Mesenchymal stem cell (in vitro differentiated cells and primary cell): ENCODE data around the gene GADD45B.
A peak's percentile ranks its signal among the peaks of the same experiment; 100 is the strongest.

Experiments used
- DNase-seq: peaks from one replicate; pipeline ENCODE4 v3.0.0-alpha.2; 2013
- H2AFZ ChIP-seq: one replicate; pipeline ENCODE4 v1.6.1; 2013; ENCODE audit warnings: low read depth, mild to moderate bottlenecking, control low read depth, inconsistent platforms, low read length, moderate library complexity
- H2AK5ac ChIP-seq: 2 replicates; pipeline ENCODE4 v1.6.1; 2013; ENCODE audit warnings: low read length, moderate library complexity, mild to moderate bottlenecking, inconsistent platforms; ENCODE audit not compliant: severe bottlenecking
- H2BK120ac ChIP-seq: one replicate; pipeline ENCODE4 v1.6.1; 2013; ENCODE audit warnings: low read depth, mild to moderate bottlenecking, inconsistent platforms, low read length, moderate library complexity
- H2BK12ac ChIP-seq, 2 experiments: one replicate each; pipeline ENCODE4 v1.6.1; 2013; ENCODE audit warnings: inconsistent platforms in 2 of 2, low read length in 2 of 2, mild to moderate bottlenecking in 2 of 2, moderate library complexity in 2 of 2, control low read depth in 1 of 2
- H2BK15ac ChIP-seq: one replicate; pipeline ENCODE4 v1.6.1; 2013; ENCODE audit warnings: mild to moderate bottlenecking, low read depth, inconsistent platforms; ENCODE audit not compliant: poor library complexity, severe bottlenecking
- H2BK5ac ChIP-seq: 2 replicates; pipeline ENCODE4 v1.6.1; 2013; ENCODE audit warnings: low read depth, mild to moderate bottlenecking, low read length, control low read depth, inconsistent platforms; ENCODE audit not compliant: poor library complexity, severe bottlenecking
- H3K14ac ChIP-seq, 2 experiments: one replicate each; pipeline ENCODE4 v1.6.1; 2013; ENCODE audit warnings: inconsistent platforms in 2 of 2, low read length in 2 of 2, control low read depth in 1 of 2, mild to moderate bottlenecking in 1 of 2, moderate library complexity in 1 of 2
- H3K18ac ChIP-seq, 2 experiments: one replicate each; pipeline ENCODE4 v1.6.1; 2013; ENCODE audit warnings: inconsistent platforms in 2 of 2, low read length in 2 of 2, control low read depth in 1 of 2, low read depth in 1 of 2, mild to moderate bottlenecking in 1 of 2
- H3K23ac ChIP-seq, 2 experiments: one replicate each; pipeline ENCODE4 v1.6.1; 2013; ENCODE audit warnings: inconsistent platforms in 2 of 2, low read length in 2 of 2, mild to moderate bottlenecking in 2 of 2, moderate library complexity in 2 of 2, control low read depth in 1 of 2
- H3K27ac ChIP-seq: 2 replicates; pipeline ENCODE4 v1.5.1; 2013; ENCODE audit warnings: mild to moderate bottlenecking, moderate library complexity, low read length, control low read depth, inconsistent platforms; ENCODE audit not compliant: poor library complexity, severe bottlenecking
- H3K27me3 ChIP-seq, 2 experiments: 2 replicates each; pipeline versions ENCODE4 v1.6.1 to v1.7.0; 2013; ENCODE audit warnings: low read length in 2 of 2, mild to moderate bottlenecking in 2 of 2, moderate library complexity in 2 of 2, control low read depth in 1 of 2, inconsistent platforms in 1 of 2; ENCODE audit not compliant: control insufficient read depth in 1 of 2, insufficient read depth in 1 of 2
- H3K36me3 ChIP-seq, 2 experiments: 2 replicates each; pipeline versions ENCODE4 v1.6.1 to v1.7.0; 2013; ENCODE audit warnings: low read length in 2 of 2, control low read depth in 1 of 2, inconsistent platforms in 1 of 2, low read depth in 1 of 2, mild to moderate bottlenecking in 1 of 2; ENCODE audit not compliant: insufficient read depth in 2 of 2, control insufficient read depth in 1 of 2
- H3K4ac ChIP-seq, 2 experiments: one replicate each; pipeline ENCODE4 v1.6.1; 2013; ENCODE audit warnings: inconsistent platforms in 2 of 2, low read length in 2 of 2, mild to moderate bottlenecking in 2 of 2, moderate library complexity in 2 of 2, control low read depth in 1 of 2, low read depth in 1 of 2
- H3K4me1 ChIP-seq: 2 replicates; pipeline ENCODE4 v1.6.1; 2013; ENCODE audit warnings: low read depth, low read length, control low read depth; ENCODE audit not compliant: control insufficient read depth, insufficient read depth
- H3K4me2 ChIP-seq: 2 replicates; pipeline ENCODE4 v1.6.1; 2013; ENCODE audit warnings: low read length, mild to moderate bottlenecking, inconsistent platforms; ENCODE audit not compliant: poor library complexity, severe bottlenecking
- H3K4me3 ChIP-seq, 2 experiments: 2 replicates each; pipeline versions ENCODE4 v1.5.1 to v1.7.0; 2013; ENCODE audit warnings: low read length in 2 of 2, mild to moderate bottlenecking in 2 of 2, control low read depth in 1 of 2, low read depth in 1 of 2; ENCODE audit not compliant: insufficient read depth in 1 of 2
- H3K79me1 ChIP-seq: replicated peaks from 2 replicates; pipeline ENCODE4 v1.6.1; 2013; ENCODE audit warnings: mild to moderate bottlenecking, control low read depth, low read length, inconsistent platforms; ENCODE audit not compliant: poor library complexity, severe bottlenecking
- H3K9ac ChIP-seq: 2 replicates; pipeline ENCODE4 v1.7.0; 2013; ENCODE audit warnings: mild to moderate bottlenecking, low read length, moderate library complexity
- H3K9me3 ChIP-seq: 2 replicates; pipeline ENCODE4 v1.7.0; 2013; ENCODE audit warnings: mild to moderate bottlenecking, low read length; ENCODE audit not compliant: control insufficient read depth
- H4K8ac ChIP-seq: one replicate; pipeline ENCODE4 v1.6.1; 2013; ENCODE audit warnings: inconsistent platforms, mild to moderate bottlenecking, low read length, moderate library complexity
- H4K91ac ChIP-seq: one replicate; pipeline ENCODE4 v1.6.1; 2013; ENCODE audit warnings: mild to moderate bottlenecking, low read length, inconsistent platforms
- WGBS: methylation state at CpG from one replicate; pipeline ENCODE4 v1.1.7; 2013; ENCODE audit warnings: mixed read lengths; 5-methylcytosine and 5-hydroxymethylcytosine counted together

GADD45B gene

GRCh38 chr19:2479556-2480194, 3.7 kb downstream of the GADD45B start:
- Histone ChIP-seq H3K9me3 (peaks cover 4% of the 10 kb centered on the region), H3K4ac (no peak overlapping the region), H3K9ac (peak overlapping the region; percentile 92), H2AK5ac (peak overlapping the region; percentile 72), H3K18ac (peak overlapping the region in 1 of 2 experiments; percentile 83), H3K4me3 (peak overlapping the region in 1 of 2 experiments; percentile 99), H2BK15ac (no peak overlapping the region), H3K36me3 (peaks cover 4 to 18% of the 10 kb centered on the region in 2 experiments), H3K27me3 (no peaks in the 10 kb centered on the region), H2BK12ac (no peak overlapping the region), H3K4me1 (peaks cover 21% of the 10 kb centered on the region), H2BK5ac (peak overlapping the region; percentile 32), H4K8ac (peak overlapping the region; percentile 83), H2AFZ (no peak overlapping the region), H3K27ac (no peak overlapping the region), H3K14ac (no peak overlapping the region), H2BK120ac (peak overlapping the region; percentile 97), H3K79me1 (peaks cover 2% of the 10 kb centered on the region), H3K23ac (no peak overlapping the region), H4K91ac (peak overlapping the region; percentile 88), H3K4me2 (peak overlapping the region; percentile 86)
- WGBS = 75% methylated on average over 19 of the region's 20 CpGs
- DNase-seq = peak; percentile 66

- H3K79me1 ChIP-seq = no peaks in the 10 kb centered on the region
- 97% methylated on average over 16 of the region's 16 CpGs for WGBS
- H2BK120ac ChIP-seq = no peak overlapping the region
- no peak overlapping the region for H2BK12ac ChIP-seq
- no peak overlapping the region for H2BK5ac ChIP-seq
- no peaks in the 10 kb centered on the region for H3K27me3 ChIP-seq
- H3K36me3 ChIP-seq = peaks cover 4 to 18% of the 10 kb centered on the region in 2 experiments
- no peak overlapping the region for H3K4me3 ChIP-seq
- H3K23ac ChIP-seq = no peak overlapping the region
- H4K91ac ChIP-seq = peak overlapping the region; percentile 34
- no peak overlapping the region for H3K4me2 ChIP-seq
- H3K18ac ChIP-seq = no peak overlapping the region
- H3K4me1 ChIP-seq = peaks cover 12% of the 10 kb centered on the region
- no peak overlapping the region for H3K4ac ChIP-seq
- H3K27ac ChIP-seq = no peak overlapping the region
- H3K14ac ChIP-seq = peak overlapping the region in 1 of 2 experiments; percentile 44
- no peak overlapping the region for H2BK15ac ChIP-seq
- H4K8ac ChIP-seq = no peak overlapping the region
- no peak overlapping the region for H2AK5ac ChIP-seq
- H3K9ac ChIP-seq = no peak overlapping the region
- H2AFZ ChIP-seq = no peak overlapping the region
- H3K9me3 ChIP-seq = peaks cover 4% of the 10 kb centered on the region
- no peak for DNase-seq
Observed at GRCh38 chr19:2481466-2481865, 5.5 kb downstream of the GADD45B start.

- Histone ChIP-seq H3K27me3 (peaks cover 0 to 5% of the 10 kb centered on the region in 2 experiments), H3K14ac (no peak overlapping the region), H3K27ac (no peak overlapping the region), H2BK15ac (no peak overlapping the region), H3K36me3 (peaks cover 4 to 11% of the 10 kb centered on the region in 2 experiments), H2AFZ (no peak overlapping the region), H2BK120ac (no peak overlapping the region), H3K18ac (no peak overlapping the region), H3K4ac (no peak overlapping the region), H2BK5ac (no peak overlapping the region), H4K91ac (no peak overlapping the region), H3K79me1 (no peaks in the 10 kb centered on the region), H3K4me2 (no peak overlapping the region), H3K4me1 (peaks cover 12% of the 10 kb centered on the region), H3K9me3 (peaks cover 4% of the 10 kb centered on the region), H3K23ac (no peak overlapping the region), H3K9ac (no peak overlapping the region), H4K8ac (no peak overlapping the region), H2BK12ac (no peak overlapping the region), H3K4me3 (no peak overlapping the region), H2AK5ac (no peak overlapping the region)
- 83% methylated on average over 9 of the region's 12 CpGs for WGBS
- DNase-seq = no peak
Observed at GRCh38 chr19:2482354-2483038, 6.6 kb downstream of the GADD45B start.

DNA sequence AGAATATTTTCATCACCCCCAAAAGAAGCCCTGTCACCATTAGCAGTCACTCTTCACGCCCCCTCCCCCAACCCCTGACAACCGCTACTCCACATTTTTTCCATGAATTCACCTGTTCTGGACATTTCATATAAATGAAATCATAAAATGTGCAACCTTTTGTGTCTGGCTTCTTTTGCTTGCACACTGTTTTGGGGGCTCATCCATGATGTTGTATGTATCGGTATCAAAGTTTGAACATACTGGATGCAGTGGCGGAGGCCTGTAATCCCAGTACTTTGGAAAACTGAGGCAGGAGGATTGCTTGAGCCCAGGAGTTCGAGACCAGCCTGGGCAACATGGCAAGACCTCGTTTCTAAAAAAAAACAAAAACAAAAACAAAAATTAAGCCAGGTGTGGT, 7.2 kb downstream of the GADD45B start:
- H3K79me1 ChIP-seq = no peaks in the 10 kb centered on the region
- DNase-seq = peak; percentile 49
- peaks cover 4% of the 10 kb centered on the region for H3K9me3 ChIP-seq
- no peak overlapping the region for H2BK15ac ChIP-seq
- H4K91ac ChIP-seq = no peak overlapping the region
- H2AK5ac ChIP-seq = no peak overlapping the region
- H3K27ac ChIP-seq = no peak overlapping the region
- H2BK5ac ChIP-seq = no peak overlapping the region
- no peak overlapping the region for H3K4ac ChIP-seq
- H3K18ac ChIP-seq = no peak overlapping the region
- H3K4me2 ChIP-seq = no peak overlapping the region
- H2AFZ ChIP-seq = no peak overlapping the region
- 91% methylated on average over 3 of the region's 6 CpGs for WGBS
- no peak overlapping the region for H3K23ac ChIP-seq
- H3K27me3 ChIP-seq = peaks cover 0 to 5% of the 10 kb centered on the region in 2 experiments
- peaks cover 14% of the 10 kb centered on the region for H3K4me1 ChIP-seq
- H4K8ac ChIP-seq = no peak overlapping the region
- H2BK12ac ChIP-seq = no peak overlapping the region
- H3K36me3 ChIP-seq = peaks cover 0 to 6% of the 10 kb centered on the region in 2 experiments
- no peak overlapping the region for H2BK120ac ChIP-seq
- H3K14ac ChIP-seq = no peak overlapping the region
- H3K4me3 ChIP-seq = no peak overlapping the region
- H3K9ac ChIP-seq = no peak overlapping the region
